Measurements from ENCODE around the gene MRGPRD. TPM values are rescaled to one million over a fixed set of nuclear protein-coding genes. Genes with fewer than 3 reads are reported as not detected.
"Not testable (repeated sequence)": the region's sequence is repeated elsewhere in the genome, so short reads cannot be mapped to it uniquely, and the experiment has no call there.

The MRGPRD gene
- polyA plus RNA-seq, 6 donors from 2014 or later: not detected

GRCh38 chr11:68977781-68978625 is 2.8 kb downstream of the MRGPRD start:
- DNase-seq (no peak), ATAC-seq (ENCODE audit: low read depth in 2 of 2) (no peak)
- Mint-ChIP-seq H3K27ac (no peak overlapping the region), H3K9me3 (peaks cover 6 to 17% (median 12%) of the 10 kb centered on the region in 7 donors), H3K4me1 (no peaks in the 10 kb centered on the region), H3K4me3 (no peak overlapping the region), H3K36me3 (peaks cover 0 to 13% of the 10 kb centered on the region in 2 donors), H3K27me3 (peaks cover 4 to 43% (median 34%) of the 10 kb centered on the region in 3 donors)

DNA sequence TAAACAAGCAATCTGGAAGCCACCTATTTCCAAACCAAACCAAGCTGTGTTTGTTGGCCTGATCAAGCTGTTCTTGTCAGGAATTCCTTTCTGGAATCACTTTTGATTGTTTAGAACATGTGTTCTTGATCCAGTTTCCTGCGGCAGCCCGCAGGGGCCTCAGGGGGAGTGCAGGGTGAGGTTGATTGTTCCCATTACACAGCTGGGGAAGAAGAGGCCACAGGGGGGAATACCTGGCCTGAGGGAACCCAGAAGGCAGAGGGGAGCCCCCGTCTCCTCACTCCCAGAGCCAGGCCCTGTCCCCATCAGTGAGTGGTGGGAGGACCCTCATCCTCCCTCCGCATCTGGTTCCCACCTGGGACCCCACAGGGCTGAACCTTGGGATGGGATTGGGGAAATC is 4.2 kb downstream of the MRGPRD start:
- H3K27ac Mint-ChIP-seq: no peak overlapping the region
- peaks cover 0 to 4% (median 3%) of the 10 kb centered on the region in 7 donors for H3K9me3 Mint-ChIP-seq
- no peak for DNase-seq
- H3K27me3 Mint-ChIP-seq: peaks cover 12 to 36% (median 26%) of the 10 kb centered on the region in 3 donors
- H3K4me1 Mint-ChIP-seq: no peaks in the 10 kb centered on the region
- H3K36me3 Mint-ChIP-seq: peaks cover 0 to 1% of the 10 kb centered on the region in 2 donors
- no peak for ATAC-seq (ENCODE audit: low read depth in 2 of 2)
- no peak overlapping the region for H3K4me3 Mint-ChIP-seq

DNA sequence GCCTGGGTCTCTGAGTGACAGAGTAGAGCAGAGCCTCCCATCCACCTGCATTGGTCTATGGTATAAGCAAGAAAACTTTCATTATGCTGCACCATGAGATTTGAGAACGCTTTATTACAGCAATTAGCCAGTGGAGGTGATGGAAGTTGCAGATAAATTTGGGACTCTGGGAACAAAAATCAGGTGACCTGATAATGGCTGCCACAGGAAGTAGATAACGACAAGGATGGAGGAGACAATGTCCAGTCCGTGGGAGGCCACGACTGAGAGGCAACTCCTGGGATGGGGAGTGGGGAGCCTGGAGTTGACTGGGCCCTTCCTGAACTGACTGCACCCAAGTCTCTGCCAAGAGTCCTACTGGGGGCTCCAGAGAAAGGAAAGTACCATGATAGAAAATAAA is 4.7 kb downstream of the MRGPRD start:
- Mint-ChIP-seq H3K27ac (no peak overlapping the region), H3K4me3 (no peak overlapping the region), H3K36me3 (no peaks in the 10 kb centered on the region), H3K27me3 (peaks cover 14 to 38% (median 23%) of the 10 kb centered on the region in 3 donors), H3K9me3 (peaks cover 0 to 4% (median 0%) of the 10 kb centered on the region in 7 donors), H3K4me1 (no peaks in the 10 kb centered on the region)
- ATAC-seq (ENCODE audit: low read depth in 2 of 2) (no peak), DNase-seq (no peak)

- DNase-seq: no peak
- Mint-ChIP-seq H3K27me3 (peaks cover 11 to 31% (median 21%) of the 10 kb centered on the region in 3 donors), H3K27ac (no peak overlapping the region), H3K9me3 (peaks cover 0 to 2% (median 0%) of the 10 kb centered on the region in 7 donors), H3K4me3 (no peak overlapping the region), H3K4me1 (no peaks in the 10 kb centered on the region), H3K36me3 (no peaks in the 10 kb centered on the region)
- peak in 1 of 2 donors; percentile 51 for ATAC-seq (ENCODE audit: low read depth in 2 of 2)
Measured at GRCh38 chr11:68974421-68975194, 6.2 kb downstream of the MRGPRD start.

DNA sequence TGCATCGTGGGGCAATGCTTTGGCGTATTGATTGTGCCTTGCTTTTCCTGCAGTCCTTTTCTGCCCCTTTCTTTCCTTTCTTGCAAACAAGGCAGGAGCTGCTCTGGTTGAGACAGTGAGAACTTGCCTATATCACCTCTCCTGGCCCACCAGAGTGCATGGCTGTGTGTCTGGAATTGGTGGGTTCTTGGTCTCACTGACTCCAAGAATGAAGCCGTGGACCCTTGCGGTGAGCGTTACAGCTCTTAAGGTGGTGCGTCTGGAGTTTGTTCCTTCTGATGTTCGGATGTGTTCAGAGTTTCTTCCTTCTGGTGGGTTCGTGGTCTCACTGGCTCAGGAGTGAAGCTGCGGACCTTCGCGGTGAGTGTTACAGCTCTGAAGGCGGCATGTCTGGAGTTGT is 7.1 kb downstream of the MRGPRD start:
- not testable (repeated sequence) for H3K36me3 Mint-ChIP-seq; DNase-seq; H3K27ac Mint-ChIP-seq; H3K4me3 Mint-ChIP-seq; H3K9me3 Mint-ChIP-seq; ATAC-seq (ENCODE audit: low read depth in 2 of 2); H3K4me1 Mint-ChIP-seq
- peaks cover 3 to 26% (median 21%) of the 10 kb centered on the region in 3 donors for H3K27me3 Mint-ChIP-seq

GRCh38 chr11:68973219-68973618 is 7.6 kb downstream of the MRGPRD start:
- Mint-ChIP-seq H3K27me3 (peaks cover 5 to 29% (median 22%) of the 10 kb centered on the region in 3 donors), H3K9me3 (peaks cover 0 to 2% (median 0%) of the 10 kb centered on the region in 7 donors), H3K27ac (no peak overlapping the region), H3K36me3 (no peaks in the 10 kb centered on the region), H3K4me3 (no peak overlapping the region), H3K4me1 (no peaks in the 10 kb centered on the region)
- DNase-seq: no peak
- ATAC-seq (ENCODE audit: low read depth in 2 of 2): no peak

GRCh38 chr11:68970921-68971636 is 9.7 kb downstream of the MRGPRD start:
- Mint-ChIP-seq H3K4me1 (no peaks in the 10 kb centered on the region), H3K36me3 (no peaks in the 10 kb centered on the region), H3K9me3 (peaks cover 0 to 4% (median 0%) of the 10 kb centered on the region in 7 donors), H3K4me3 (no peak overlapping the region), H3K27me3 (peaks cover 18 to 37% (median 32%) of the 10 kb centered on the region in 3 donors), H3K27ac (no peak overlapping the region)
- DNase-seq (no peak), ATAC-seq (ENCODE audit: low read depth in 2 of 2) (no peak)

GRCh38 chr11:68969386-68969785 is 11.4 kb downstream of the MRGPRD start:
- no peaks in the 10 kb centered on the region for H3K36me3 Mint-ChIP-seq

DNA sequence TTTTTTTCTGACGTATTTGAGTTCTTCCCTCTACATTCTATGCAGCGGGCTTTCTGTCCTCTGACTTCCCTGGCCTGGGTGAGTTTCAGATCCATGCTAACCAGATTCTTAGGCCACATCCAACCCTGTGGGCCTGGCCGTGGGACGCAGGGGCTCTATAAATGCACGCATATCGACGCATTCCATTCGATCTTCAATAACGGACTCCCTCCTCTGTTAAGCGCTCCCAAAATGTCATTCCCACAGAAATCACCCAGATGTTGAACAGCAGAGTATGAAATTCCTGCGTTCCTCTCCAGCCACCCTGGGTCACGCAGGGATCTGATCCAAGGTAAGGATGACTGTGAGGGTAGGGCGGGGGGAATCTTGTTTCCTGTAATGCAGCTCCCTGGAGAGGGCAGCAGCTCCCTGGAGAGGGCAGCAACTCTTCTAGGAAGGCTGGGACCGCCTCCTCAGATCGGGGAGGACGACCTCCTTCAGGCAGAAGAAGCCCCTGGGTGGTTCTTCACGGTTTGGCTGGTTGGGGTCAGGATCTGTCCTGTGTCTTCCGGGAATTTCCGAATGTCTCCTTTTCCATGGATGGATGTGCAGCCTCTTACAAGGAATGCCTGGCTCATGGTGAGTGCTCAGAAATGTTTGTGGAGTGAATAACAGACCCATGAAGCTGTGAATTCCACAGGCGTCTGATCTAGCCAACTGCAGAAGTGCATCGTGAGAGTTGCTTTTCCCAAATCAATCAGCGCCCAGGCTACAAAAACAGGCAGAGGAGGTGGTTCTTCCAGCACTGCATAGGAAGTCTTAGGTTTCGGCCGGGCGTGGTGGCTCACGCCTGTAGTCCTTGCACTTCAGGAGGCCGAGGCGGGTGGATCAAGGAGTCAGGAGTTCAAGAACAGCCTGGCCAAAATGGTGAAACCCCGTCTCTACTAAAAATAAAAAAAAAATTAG is 12.2 kb downstream of the MRGPRD start:
- Mint-ChIP-seq H3K27ac (peak overlapping the region in 1 of 6 donors; percentile 9), H3K4me1 (peaks cover 0 to 2% (median 0%) of the 10 kb centered on the region in 3 donors), H3K9me3 (peaks cover 0 to 6% (median 0%) of the 10 kb centered on the region in 7 donors)

More at GRCh38 chr11:68969386-68969785, 11.4 kb downstream of the MRGPRD start:
- Mint-ChIP-seq H3K27me3 (peaks cover 18 to 36% (median 33%) of the 10 kb centered on the region in 3 donors), H3K9me3 (peaks cover 0 to 4% (median 0%) of the 10 kb centered on the region in 7 donors), H3K27ac (no peak overlapping the region), H3K4me1 (no peaks in the 10 kb centered on the region), H3K4me3 (no peak overlapping the region)
- DNase-seq (no peak), ATAC-seq (ENCODE audit: low read depth in 2 of 2) (no peak)

DNA sequence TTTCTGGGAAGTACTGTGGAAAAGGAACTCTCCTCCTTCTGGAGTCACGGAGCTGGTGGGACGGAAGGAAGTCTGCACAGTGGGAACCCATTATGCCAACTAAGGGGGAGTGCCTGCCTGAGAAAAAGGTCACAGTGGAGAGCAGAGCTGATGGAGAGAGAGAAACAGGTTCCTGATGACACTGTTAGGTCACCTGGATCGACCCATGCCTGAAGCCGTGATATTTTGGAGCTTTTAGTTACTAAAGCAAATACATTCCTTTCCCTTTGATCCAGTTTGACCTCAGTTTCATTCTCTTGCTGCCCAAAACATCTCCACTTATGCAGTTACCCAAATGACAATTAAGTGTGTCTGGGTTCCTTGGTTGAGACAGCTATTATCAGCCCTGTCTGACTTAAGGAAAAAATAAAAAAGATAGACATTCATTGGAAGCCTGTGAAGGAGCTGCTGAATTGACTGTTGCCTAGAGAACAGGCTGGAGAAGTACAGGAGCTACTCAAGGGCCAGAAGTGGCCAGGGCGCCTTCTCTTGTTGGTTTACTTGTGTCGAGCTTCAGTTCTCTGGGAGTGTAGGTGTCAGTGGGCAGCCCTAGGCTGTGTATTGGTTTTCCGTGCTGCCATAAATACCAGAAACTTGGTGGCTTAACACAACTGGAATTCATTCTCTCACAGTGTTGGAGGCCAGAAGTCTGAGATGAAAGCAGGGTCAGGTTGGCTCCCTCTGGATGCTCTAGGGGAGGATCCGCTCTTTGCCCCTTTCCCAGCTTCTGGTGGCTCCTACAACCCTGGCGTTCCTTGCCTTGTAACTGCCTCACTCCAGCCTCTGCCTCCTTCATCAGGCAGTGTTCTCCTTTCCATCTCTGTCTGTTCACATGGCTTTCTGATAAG is 13.6 kb downstream of the MRGPRD start:
- H3K27ac Mint-ChIP-seq: peak overlapping the region in 1 of 6 donors; percentile 63

More for the DNA sequence above, 12.2 kb downstream of the MRGPRD start:
- ATAC-seq (ENCODE audit: low read depth in 2 of 2): no peak
- DNase-seq: no peak
- Mint-ChIP-seq H3K36me3 (no peaks in the 10 kb centered on the region), H3K27me3 (peaks cover 18 to 36% (median 33%) of the 10 kb centered on the region in 3 donors), H3K4me3 (no peak overlapping the region)

More for the DNA sequence above, 13.6 kb downstream of the MRGPRD start:
- no peak for ATAC-seq (ENCODE audit: low read depth in 2 of 2)
- H3K27me3 Mint-ChIP-seq: peaks cover 18 to 30% (median 28%) of the 10 kb centered on the region in 3 donors
- no peak for DNase-seq
- peaks cover 0 to 13% (median 5%) of the 10 kb centered on the region in 3 donors for H3K4me1 Mint-ChIP-seq
- H3K9me3 Mint-ChIP-seq: peaks cover 0 to 6% (median 0%) of the 10 kb centered on the region in 7 donors
- no peak overlapping the region for H3K4me3 Mint-ChIP-seq
- H3K36me3 Mint-ChIP-seq: no peaks in the 10 kb centered on the region
